Measurements from ENCODE around the gene PLPP1.

Gene PLPP1

DNA sequence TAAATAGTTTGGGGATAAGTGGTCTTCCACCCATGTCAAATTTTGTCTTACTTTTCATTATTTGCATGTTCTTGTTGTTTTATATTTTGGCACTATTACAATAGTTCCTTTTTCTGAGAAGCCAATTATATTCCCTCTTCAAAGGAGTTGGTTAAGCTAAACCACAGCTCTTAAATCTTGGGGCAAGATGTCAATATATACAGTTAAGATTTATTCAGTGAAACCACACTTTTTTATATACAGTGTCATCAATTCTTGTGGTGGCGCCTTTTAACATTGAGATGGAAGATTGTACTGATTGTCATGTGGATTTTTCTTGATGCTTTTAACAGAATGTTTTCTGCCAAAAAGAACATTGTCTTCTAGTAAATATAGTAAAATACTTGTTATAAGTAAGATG is 122.9 kb downstream of the PLPP1 start:
- H3K4me3 ChIP-seq (ENCODE audit: low read depth, low read length): no peak overlapping the region

DNA sequence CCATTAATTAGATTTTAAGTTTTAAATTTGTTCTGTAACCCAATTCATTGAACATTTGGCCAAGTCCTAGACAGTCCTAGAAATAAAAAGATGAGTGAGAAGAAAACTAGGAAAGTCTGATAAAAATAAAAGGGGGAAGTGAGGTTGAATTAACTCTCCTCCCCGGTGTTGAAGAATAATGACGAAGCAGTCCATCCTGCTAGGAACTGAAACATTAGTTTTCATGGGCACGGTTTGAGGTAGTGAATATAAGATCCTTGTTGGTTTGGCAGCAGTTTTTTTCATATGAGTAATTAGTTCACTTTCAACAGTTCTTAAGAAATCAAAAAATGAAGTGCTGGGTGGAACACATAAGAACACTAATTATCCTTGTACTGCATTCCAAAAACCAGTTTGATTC is 123.9 kb downstream of the PLPP1 start:
- H3K4me3 ChIP-seq (ENCODE audit: low read depth, low read length): no peak overlapping the region

GRCh38 chr5:55409775-55410174 is 125.0 kb downstream of the PLPP1 start:
- no peak overlapping the region for H3K4me3 ChIP-seq (ENCODE audit: low read depth, low read length)

DNA sequence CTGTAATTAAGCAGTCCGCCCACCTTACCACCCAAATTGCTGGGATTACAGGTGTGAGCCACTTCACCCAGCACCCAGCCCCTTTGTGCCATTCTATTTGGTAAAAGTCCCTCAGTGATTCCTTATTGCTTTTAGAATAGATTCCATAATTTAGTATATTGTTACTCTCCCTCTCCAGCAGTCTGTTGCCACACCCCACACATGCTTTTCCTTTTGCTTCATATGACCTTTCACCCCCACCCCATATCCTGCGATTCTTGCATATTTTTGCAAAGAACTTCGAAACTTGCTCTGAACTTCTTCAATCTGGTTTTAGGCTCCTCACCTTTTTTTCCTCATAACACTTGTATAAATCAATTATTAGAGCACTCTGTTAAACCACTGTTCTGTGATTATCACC is 126.8 kb downstream of the PLPP1 start:
- no peak overlapping the region for H3K4me3 ChIP-seq (ENCODE audit: low read depth, low read length)

GRCh38 chr5:55407059-55407684 is 127.6 kb downstream of the PLPP1 start:
- no peak overlapping the region for H3K4me3 ChIP-seq (ENCODE audit: low read depth, low read length)

DNA sequence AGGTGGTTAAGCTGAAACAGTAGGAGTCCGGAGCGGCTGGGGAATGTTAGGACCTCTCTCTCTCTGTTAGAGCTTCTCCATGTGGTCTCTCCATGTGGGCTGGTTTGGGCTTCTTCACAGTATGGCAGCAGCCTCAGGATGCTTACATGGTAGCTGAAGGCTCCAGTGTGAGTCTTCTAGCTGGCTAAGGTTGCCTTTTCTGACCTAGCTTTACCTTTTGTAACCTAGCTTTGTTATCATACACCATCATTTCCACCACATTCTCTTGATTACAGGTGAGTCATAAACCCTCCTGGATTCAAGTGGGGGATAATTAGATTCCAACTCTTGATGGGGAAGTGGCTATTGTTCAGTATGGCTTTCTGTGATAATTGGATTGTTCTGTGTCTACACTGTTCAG is 128.5 kb downstream of the PLPP1 start:
- H3K4me3 ChIP-seq (ENCODE audit: low read depth, low read length): no peak overlapping the region

GRCh38 chr5:55402199-55402598 is 132.6 kb downstream of the PLPP1 start:
- no peak overlapping the region for H3K4me3 ChIP-seq (ENCODE audit: low read depth, low read length)

- no peak overlapping the region for H3K4me3 ChIP-seq (ENCODE audit: low read depth, low read length)
Observed at GRCh38 chr5:55393501-55394175, 141.1 kb downstream of the PLPP1 start.

- no peak overlapping the region for H3K4me3 ChIP-seq (ENCODE audit: low read depth, low read length)
Observed at GRCh38 chr5:55392669-55393068, 142.1 kb downstream of the PLPP1 start.

DNA sequence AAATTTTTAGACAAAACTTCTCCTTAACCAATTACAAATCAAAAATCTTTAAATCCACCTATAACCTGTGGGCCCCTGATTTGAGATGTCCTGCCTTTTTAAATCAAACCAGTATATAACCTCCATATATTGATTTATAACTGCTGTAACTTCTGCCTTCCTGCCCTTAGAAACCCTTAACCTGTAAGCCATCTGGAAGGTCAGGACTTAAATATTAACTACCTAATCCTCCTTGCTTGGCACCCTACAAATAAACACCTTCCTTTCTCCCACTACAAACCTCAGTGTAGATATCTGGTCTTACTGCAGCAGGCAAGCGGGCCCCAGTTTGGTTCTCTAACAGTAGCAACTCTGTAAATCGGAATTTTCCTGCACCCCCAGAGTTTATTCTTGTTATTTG is 143.1 kb downstream of the PLPP1 start:
- H3K4me3 ChIP-seq (ENCODE audit: low read depth, low read length): no peak overlapping the region

DNA sequence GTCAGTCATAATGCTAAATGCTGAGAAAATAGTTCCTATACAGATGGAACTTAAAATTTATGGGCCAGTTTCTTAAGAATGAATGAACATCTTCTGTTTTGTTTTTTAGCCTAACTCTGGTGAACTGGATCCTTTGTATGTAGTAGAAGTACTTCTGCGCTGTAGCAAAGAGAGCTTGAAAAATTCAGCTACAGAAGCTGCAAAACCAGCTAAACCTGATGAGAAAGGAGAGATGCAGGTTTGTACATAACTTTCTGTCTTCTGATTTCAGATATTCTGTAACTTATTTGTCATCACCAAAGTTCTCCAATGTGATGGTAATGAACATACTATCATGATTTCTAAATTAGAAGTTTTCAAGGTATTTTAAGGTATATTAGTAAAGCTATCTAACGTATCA is 146.9 kb downstream of the PLPP1 start:
- no peak overlapping the region for H3K4me3 ChIP-seq (ENCODE audit: low read depth, low read length)

GRCh38 chr5:55386356-55386755 is 148.4 kb downstream of the PLPP1 start:
- no peak overlapping the region for H3K4me3 ChIP-seq (ENCODE audit: low read depth, low read length)

GRCh38 chr5:55385846-55386245 is 148.9 kb downstream of the PLPP1 start:
- no peak overlapping the region for H3K4me3 ChIP-seq (ENCODE audit: low read depth, low read length)

DNA sequence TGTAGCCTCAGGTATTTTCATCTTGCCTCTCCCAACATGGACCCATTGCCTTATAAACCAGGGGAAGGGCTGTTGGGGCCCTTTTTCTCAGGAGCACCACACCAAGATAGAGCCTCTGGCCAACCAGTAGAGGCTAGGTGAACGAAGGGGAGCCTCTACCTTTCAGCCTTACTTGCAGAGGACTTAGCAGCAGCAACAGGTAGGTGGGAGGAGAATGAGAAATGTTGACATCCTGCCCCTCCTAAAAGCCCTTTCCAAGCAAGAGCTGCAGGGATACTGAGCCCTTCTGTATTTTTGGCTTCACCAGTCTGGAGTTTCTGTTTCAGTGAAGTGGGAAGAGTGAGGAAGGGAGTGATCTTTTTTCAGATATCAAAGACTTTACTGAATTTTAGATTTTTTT is 149.5 kb downstream of the PLPP1 start:
- no peak overlapping the region for H3K4me3 ChIP-seq (ENCODE audit: low read depth, low read length)

DNA sequence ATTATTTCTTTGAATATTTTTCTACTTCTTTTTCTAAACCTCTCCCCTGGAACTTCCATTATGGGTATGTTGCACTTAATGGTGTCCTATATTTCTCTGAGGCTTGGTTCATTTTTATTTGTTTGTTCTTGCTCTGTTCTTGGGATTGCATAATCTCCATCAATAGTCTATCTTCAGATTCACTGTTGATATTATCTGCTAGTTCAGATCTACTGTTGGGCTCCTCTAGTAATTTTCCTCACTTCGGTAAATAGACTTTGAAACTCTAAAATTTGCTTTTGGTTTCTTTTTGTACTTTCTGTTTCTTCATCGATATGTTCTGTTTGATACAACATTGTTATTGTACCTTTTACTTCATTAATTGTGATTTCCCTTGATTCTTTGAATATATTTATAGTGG is 150.7 kb downstream of the PLPP1 start:
- no peak overlapping the region for H3K4me3 ChIP-seq (ENCODE audit: low read depth, low read length)

- H3K4me3 ChIP-seq (ENCODE audit: low read depth, low read length): no peak overlapping the region
Observed at GRCh38 chr5:55383254-55383653, 151.5 kb downstream of the PLPP1 start.

DNA sequence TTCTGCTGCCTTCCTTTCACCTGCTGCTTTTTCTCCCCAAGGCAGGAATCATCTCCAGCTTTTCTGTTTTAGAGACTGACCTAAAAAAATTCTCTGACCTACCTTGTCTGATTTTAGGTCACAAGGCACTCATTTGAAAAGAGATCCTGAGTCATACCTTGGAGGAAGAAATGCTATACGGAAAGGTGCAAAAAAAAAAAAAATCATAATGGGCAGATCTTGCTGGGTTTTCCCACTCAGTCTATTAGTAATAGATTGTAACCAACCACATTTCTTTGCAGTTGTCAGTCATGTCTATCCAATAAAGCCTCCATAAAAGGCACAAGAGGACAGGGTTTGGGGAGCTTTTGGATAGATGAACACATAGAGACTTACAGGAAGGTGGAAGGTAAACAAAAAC is 157.0 kb downstream of the PLPP1 start:
- H3K4me3 ChIP-seq (ENCODE audit: low read depth, low read length): no peak overlapping the region
